Measurements from ENCODE around the gene EIPR1.
"Not testable (repeated sequence)": the region's sequence is repeated elsewhere in the genome, so short reads cannot be mapped to it uniquely, and the experiment has no call there.

The EIPR1 gene

DNA sequence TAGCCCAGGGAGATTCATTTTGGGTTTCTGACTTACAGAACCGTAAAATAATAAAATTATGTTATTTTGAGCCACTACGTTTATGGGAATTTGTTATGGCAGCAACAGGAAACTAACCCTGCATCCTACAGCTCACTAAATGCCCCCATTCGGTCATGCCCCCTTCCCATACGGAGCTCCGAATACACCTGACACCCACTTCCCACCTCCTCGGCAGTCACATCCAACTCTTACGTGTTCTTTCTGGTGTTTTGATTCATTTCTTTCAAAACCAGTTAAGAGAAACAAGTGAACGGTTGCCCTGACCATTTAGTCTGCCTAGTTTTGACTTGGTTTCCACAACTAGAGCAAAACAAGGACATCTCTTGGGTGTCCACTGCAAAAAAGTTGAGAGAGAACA lies 19.7 kb downstream of the EIPR1 start:
- DNase-seq (ENCODE audit: low read depth), result no peak

DNA sequence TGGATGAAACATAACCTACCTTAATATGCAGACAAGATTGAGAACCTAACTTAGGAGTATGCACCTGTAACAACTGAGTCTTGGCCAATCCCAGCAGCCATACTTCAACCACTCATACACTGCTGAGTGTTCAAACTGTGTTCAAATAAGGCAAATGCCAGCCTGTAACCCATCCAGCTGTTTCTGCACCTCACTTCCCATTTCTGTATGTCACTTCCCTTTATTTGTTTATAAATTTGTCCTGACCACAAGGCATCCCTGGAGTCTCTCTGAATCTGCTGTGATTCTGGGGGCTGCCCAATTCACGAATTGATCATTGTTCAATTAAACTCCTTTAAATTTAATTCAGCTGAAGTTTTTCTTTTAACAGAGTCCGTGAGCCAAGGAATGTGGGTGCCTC lies 20.2 kb downstream of the EIPR1 start:
- not testable (repeated sequence) for DNase-seq (ENCODE audit: low read depth)

DNA sequence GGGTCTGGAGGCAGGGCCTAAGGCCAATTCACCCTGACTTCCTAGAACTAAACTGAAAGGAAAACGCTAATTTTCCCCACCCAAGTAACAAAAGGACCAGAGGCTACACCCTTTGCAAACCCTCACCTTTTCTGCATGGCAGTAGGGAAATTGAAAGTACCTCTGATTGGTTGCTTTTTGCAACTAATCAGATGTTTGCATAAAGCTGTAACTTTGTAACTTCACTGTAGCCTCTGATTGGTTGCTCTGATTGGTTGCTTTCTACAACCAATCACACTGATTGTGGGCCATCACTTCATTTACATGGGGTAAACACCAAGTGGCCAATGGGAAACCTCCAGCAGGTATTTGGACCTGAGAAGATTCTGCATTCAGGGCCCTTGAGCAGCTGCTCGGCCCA lies 20.8 kb downstream of the EIPR1 start:
- no peak for DNase-seq (ENCODE audit: low read depth)

DNA sequence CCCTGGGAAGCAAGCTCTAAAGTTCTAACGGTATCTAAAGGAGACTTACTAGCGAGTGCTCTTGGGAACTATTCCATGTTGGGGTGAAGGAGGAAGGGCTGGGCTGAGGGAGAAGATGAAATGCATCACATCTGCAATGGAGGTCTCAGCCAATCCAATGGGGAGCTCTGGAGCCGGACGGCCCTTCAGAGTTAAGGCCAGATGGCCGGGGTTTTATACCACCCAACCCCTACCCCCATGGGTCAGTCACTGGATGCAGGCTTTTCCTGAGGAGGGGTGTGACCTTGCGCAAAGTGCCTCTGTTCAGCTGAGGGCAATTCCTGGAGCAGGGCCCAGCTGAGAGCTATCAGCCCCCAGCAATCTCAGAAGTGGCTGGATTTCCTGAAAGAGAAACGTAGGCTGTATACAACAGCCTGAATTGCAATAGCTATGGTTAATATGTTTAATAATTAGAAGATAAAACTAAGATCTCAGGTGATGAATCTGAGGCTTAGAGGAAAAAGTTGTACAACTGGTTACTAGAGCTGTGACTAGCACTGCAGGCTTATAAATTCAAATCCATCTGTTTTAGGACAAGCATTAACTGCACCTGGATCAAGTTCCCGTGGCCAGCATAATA lies 21.6 kb downstream of the EIPR1 start:
- no peak for DNase-seq (ENCODE audit: low read depth)

DNA sequence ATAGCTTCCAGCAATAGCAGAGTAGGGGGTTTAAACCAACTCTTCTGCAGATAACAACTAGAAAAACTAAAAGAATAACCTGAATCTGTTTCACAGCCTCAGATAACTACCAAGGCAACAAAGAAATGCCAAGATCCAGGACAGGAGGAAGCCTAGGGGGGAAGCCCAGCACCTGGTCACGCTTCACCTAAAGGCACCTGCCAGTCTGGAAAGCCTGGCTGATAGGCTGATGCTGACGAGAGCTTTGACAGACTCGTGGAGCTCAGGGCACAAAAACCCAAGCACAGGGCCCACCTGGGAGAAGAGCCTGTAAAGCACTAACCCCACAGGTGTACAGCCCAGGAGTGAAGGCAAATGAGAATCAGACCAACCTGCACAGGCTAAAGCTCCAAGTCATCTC lies 22.6 kb downstream of the EIPR1 start:
- DNase-seq (ENCODE audit: low read depth), result no peak

DNA sequence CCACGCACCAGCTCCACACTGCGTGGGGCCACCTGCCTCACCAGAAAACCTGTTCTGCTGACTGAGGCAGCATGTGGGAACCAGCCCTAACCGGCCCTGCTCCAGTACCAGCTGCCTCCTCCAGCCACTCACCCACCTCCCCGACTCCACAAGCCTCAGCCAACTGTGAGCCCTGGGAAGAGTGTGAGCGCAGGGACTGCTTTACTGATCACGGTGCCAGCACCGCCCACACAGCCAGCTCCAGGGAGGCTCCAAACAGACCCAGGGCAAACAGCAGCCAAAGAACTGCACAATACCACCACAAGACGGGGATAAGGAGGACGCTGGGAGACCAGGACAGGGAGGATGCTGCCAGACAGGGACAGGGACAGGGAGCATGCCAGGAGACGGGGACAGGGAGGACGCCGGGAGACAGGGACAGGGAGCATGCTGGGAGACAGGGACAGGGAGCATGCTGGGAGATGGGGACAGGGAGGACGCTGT lies 28.4 kb downstream of the EIPR1 start:
- no peak for DNase-seq (ENCODE audit: low read depth)

DNA sequence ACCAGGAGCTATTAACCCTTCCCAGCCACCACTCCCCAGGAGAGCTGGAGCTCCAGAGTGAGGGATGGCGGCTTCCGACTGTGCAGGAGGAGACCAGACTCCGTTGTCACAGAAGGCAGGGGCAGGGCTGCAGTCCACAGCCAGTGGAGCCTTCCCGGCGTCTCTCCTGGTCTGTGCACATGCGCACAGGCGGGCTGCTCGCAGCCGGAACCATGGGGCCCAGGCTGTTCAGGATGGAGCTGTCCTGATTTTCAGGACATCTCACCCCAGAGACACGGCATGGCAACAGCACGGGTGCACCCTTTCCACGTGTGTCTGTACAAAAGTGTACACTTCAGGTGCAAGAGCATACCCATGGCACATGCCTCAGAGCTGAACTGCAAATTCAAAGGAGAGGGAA lies 28.9 kb downstream of the EIPR1 start:
- no peak for DNase-seq (ENCODE audit: low read depth)

DNA sequence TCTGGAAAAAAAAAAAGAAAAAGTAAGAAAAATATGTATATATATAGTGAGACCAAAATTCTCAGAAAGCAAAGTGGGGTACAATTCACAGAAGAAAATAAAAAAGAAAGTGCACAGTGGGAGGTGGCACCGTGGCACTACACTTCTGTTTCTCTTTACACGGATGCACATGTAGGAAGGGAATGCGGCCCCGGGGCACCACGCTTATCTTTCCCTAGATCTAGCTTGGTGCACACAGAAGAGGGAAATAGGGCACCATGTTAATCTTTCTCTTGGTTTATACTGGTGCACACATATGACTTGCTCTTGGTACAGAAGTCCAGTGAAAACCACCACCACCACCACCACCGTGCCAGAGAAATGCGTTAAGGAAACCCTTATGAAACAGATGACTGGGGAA lies 32.0 kb downstream of the EIPR1 start:
- no peak for DNase-seq (ENCODE audit: low read depth)

DNA sequence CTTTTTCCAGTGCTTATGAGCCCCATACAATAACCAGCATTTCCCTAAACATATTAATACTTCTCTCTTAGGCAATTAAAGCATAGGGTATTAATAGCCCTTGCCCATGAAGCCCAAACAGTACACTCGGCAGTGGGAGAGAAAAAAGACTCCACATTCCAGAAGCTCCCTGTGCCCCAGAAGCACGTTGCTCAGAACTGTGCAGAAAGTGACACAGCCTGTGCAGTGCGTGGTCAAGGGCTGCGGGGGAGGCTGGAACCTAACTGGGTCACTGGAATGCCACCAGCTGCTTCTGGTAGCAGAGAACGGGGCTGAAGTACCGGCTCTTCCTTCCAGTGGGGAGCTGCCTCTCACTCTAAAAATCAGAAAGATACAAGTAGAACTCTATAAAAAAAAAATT lies 32.7 kb downstream of the EIPR1 start:
- DNase-seq (ENCODE audit: low read depth), result no peak

DNA sequence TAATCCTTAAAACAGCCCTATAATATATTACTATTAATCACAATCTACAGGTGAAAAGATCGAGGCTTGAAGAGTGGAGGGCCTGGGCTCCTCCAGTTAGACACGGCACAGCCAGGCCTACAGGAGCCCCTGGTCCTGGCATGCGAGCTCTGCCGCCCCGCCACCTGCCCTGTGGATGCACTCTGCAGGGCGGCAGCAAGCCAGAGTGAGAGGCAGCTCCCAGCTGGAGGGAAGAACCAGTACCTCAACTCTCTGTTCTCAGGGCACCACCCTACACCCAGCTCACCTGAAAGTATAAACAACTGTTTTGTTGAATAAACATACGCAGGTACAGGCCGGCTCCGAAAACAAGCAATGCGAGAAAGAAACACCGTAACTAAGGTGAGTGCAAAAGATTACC lies 34.6 kb downstream of the EIPR1 start:
- DNase-seq (ENCODE audit: low read depth), result no peak

DNA sequence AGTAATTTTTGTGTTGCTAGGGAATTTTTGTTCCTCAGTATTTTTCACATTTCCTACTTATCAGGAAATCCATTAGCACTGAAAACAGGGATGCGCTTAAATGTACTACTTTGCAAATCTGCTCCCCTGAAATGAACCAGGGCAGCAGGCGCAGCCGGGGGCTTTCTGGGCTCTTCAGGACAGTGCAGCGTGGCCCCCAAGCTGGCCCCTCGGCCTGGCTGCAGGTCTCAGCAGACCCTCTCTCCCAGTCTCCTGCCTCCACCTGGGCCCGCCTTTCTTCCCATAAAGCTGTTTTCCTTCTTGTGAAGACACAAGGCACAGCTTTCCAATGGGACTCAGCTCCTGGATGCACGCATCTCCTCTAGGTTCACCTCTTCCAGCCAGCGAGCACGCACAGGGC lies 35.3 kb downstream of the EIPR1 start:
- DNase-seq (ENCODE audit: low read depth), result no peak

DNA sequence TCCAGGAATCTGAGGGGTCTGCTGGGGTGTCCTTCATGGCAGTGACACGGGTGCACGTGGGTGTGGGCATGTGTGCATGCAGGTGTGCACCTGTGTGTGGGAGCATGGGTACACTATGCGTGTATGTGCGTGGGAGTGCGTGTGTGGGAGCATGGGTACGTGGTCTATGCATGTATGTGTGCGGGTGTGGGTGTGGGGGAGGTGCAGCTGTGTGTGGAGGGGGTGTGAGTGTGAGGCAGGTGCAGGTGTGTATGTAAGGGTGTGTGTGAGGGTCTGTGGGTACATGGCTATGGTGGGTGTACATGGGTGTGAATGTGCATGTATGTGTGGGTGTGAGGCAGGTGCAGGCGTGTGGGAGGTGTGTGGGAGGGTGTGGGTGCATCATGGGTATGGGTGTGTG lies 36.3 kb downstream of the EIPR1 start:
- no peak for DNase-seq (ENCODE audit: low read depth)

DNA sequence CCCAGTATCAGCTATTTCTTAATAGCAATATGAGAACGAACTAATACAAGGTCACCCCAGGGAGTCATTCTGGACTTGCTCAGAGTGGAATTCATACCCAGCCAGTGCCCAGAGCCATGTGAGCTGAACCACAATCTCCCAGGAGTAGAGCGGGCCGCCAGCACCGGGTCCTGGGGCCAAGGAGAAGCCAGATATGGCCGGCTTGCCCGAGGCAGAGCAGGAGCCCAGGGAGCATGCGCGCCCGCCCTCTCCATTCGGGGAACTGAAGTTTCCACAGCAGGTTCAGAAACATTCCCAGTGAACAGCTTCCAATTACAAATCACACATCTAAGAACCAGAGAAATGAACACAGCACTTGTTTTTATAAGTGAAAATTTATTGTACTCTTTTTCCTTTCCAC lies 37.5 kb downstream of the EIPR1 start:
- no peak for DNase-seq (ENCODE audit: low read depth)

DNA sequence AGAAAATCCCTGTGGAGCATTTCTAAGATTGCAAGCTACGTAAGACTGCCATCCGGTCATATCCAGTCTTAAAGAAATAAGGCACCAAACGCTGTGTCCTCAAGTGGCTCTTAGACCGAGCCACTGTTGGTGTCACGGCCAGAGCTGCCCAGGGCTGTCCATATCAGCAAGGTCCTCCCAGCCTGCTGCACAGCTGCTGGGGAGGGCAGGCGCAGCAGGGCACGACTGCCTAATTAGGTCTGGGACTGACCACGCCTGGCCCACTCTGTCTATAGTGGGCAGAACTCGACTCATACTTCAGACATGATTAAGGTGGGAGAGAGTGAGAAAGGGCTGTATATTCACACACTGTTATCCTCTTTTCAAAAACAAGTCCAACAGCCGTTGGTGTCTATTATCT lies 39.3 kb downstream of the EIPR1 start:
- no peak for DNase-seq (ENCODE audit: low read depth)

DNA sequence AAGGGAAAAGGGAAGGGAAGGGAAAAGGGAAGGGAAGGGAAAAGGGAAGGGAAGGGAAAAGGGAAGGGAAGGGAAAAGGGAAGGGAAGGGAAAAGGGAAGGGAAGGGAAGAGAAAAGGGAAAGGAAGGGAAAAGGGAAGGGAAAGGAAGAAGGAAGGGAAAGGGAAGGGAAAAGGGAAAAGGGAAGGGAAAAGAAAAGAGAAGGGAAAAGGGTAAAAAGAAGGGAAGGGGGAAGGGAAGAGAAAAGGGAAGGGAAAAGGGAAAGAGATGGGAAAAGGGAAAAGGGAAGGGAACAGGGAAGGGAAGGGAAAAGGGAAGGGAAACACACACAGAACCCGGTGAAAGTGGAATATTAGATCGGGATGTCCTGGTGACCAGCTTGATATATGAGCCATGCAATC lies 40.8 kb downstream of the EIPR1 start:
- no peak for DNase-seq (ENCODE audit: low read depth)

DNA sequence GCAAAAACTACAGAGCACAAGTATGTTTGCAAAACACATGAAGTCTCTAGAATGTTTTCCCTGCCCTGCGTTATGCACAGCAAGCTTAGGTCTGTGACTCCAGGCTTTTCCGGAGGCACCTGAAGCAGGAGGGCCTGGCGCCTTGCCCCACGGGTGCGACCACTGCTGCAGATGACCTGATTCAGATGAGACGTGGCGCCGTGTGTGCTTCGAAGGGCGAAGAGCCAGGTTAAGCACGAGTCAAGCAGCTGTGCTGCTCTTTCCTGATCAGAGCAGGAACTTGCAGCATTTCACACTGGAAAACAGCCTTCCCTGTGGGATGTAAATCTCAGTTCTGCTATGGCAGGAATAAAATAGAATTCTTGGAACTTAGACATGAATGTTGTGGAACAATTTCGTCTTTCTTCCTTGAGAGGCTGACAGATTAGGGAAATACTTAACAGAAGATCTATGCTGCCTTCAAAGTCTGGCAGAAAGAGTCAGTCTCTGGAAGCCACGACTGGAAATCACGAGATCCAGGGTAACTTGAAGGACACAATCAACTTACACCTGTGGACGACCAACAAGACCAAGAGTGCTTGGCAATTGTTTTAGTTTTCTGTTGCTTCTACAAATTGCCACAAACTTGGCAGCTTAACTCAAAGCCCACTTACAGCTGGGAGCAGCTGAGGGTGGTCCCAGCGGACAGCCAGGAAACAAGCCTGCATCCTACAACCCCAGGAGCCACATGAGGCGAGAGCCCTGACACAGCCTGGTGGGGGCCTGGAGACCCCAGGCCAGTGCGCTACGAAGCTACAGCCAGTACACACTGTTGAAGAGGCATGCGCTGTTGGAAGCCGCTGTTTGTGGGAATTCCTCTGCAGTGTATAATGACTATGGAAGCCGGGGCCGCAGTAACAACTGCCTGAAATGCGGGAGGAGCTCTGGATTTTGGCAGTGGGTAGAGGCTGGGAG lies 42.9 kb downstream of the EIPR1 start:
- DNase-seq (ENCODE audit: low read depth), result no peak

DNA sequence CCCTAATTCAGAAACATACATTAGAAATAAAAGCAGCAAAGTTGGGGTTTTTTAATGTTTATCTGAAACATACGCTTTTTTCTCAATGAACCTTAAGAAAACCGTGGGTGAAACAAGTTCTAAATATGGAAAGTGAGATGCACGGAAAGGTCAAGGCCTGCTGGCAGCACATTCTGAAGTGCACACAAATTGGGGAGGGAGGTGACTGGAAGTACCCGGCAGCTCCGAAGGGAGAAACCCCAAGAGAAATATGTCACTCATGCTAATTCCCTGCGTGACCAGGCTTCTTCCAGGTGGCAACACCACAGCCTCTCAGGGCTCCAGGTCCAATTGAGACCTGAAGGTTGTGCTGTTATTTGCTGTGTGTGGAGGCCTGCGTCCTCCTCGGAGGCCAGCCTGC lies 45.5 kb downstream of the EIPR1 start:
- no peak for DNase-seq (ENCODE audit: low read depth)

DNA sequence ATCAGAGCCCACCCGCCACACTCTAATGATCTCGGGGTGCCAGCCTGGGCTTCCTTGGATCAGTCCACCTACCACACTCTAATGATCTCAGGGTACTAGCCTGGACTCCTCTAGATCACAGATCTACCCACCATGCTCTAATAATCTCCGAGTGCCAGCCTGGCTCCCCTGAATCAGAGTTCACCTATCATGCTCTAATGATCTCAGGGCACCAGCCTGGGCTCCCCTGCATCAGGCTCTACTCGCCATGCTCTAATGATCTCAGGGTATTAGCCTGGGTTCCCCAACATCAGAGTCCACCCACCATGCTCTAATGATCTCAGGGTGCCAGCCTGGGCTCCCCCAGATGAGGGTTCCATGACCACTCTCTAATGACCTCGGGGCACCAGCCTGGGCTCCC lies 48.1 kb downstream of the EIPR1 start:
- DNase-seq (ENCODE audit: low read depth), result no peak

DNA sequence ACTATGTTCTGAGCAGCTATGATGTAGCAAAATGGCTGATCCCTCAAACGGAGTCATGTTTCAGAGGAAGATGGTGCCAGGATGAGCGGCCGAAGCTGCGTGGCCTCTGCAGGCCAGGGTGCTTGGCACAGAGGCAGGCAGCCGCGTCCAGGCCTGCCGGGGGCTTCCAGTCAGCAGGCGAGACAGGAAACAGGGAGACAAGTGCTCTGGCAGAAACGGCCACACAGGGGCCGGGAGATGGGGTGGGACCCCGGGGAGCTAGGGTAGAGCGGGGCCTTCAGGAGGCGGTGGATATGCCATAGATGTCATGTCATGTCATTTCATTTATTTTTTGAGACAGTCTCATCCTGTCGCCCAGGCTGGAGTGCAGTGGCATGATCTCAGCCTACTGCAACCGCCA lies 50.7 kb downstream of the EIPR1 start:
- DNase-seq (ENCODE audit: low read depth), result no peak

DNA sequence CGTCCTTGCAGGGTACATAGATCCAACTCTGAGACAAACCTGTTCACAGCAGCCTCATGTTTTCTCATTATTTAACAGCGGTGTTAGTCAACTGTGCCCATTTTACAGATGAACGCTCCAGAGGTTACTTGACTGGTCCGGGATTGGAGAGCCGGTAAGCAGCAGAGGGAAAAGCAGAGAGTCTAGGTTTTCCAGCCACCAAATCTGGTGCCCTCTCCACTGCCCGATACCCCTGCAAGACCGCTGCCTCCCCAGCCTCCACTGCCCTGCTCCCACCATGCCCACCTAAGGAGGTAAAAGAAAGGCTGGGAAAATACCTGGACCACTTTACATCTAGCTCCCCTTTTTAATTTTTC lies 51.5 kb downstream of the EIPR1 start:
- no peak for DNase-seq (ENCODE audit: low read depth)

DNA sequence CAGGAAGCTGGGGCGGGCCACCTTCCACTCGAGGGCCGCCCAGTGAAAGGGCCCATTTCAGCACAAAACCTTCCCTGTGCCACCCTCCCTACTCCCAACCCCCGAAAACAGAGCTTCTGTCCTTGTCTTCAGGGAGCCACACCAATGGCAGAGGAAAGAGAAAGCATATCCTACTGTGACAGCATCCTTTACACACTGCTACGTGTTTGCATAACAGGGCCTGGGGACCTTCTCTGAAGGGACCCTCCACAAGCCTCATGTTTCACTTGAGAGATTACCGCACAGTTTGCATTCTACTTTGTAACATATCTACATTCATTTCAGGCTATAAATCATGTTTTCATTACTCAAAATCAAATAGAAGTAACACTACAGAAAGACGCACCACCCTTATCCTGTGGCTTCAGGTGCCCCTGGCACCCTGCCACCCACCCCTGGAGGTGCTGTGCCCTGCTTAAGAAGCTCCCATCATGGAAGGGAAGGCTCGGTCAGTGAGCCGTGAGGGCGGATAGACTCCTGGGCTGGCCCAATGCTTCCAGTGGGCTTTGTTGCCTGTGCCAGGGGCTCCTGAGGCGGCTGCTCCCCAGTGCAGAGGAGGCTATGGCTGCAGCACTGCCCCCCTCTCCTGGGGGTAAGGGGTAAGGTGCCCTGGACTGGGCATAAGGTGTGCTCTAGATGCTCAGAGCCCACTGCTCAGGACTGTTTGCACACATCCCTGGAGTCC lies 52.0 kb downstream of the EIPR1 start:
- DNase-seq (ENCODE audit: low read depth), result no peak

DNA sequence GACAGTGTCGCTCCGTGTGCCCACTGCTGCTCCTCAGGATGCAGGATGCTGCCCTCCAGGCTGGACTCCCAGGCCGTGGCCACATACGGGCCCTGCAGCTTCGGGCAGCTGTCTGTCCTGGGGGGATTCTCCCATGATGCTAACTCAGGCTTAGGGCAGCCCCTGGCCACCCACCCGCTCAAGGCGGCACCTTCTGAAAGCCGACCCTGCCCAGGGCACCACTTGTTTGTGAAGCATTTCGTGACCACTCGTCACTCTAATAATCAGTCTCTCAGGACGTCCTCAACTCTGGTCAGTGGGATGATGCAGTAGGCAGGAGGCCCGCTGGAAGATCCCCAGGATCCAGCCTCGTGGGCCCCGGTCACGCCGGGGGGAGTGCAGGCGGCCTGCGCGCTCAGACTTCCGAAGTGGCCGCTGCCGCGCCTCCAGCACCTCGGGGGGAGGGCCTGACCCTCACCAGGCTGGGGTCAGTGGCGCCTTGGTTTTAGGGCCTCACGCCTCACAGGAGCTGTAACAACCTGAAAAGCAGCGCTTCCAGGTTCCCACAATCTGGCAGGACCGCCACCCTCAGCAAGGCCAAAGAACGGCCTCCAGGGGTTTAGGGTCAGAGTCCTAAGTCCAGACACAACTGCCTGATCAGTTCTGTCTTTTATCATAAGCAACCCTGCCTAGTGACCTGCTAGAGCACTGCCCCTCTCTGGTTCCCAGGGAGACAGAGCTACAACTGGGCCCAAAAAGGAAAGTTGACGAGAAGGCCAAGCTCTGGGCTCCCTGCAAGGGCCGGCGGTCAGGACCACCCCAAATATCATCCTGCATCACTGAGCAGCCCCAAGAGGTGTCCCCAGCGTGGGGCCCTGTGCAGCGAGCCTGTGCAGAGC lies 53.0 kb downstream of the EIPR1 start:
- no peak for DNase-seq (ENCODE audit: low read depth)
